BE2C (cell line): Measurements from ENCODE around the gene TPT1.

ENCODE experiments used
- DNase-seq: peaks from one replicate; pipeline ENCODE4 v3.0.0-alpha.2; 2020
- H3K27me3 ChIP-seq: fragments of 250-450 bp; sonication (Bioruptor Pico); 2 replicates; pipeline ENCODE4 v1.5.1; 2020; ENCODE audit warnings: mild to moderate bottlenecking
- H3K36me3 ChIP-seq: fragments of 250-450 bp; sonication (Bioruptor Pico); 2 replicates; pipeline ENCODE4 v1.5.1; 2020; ENCODE audit warnings: mild to moderate bottlenecking
- H3K4me1 ChIP-seq: fragments of 250-450 bp; sonication (Bioruptor Pico); 2 replicates; pipeline ENCODE4 v1.5.1; 2020
- H3K4me3 ChIP-seq: 2 replicates; pipeline ENCODE4 v1.5.1; 2011; ENCODE audit warnings: low read depth, low read length
- H3K9me3 ChIP-seq: fragments of 250-450 bp; sonication (Bioruptor Pico); 2 replicates; pipeline ENCODE4 v1.5.1; 2020
- CTCF ChIP-seq: IDR thresholded peaks from 2 replicates; pipeline ENCODE4 v1.5.1; 2012; ENCODE audit warnings: mild to moderate bottlenecking, low read depth, low read length

Gene TPT1

DNA sequence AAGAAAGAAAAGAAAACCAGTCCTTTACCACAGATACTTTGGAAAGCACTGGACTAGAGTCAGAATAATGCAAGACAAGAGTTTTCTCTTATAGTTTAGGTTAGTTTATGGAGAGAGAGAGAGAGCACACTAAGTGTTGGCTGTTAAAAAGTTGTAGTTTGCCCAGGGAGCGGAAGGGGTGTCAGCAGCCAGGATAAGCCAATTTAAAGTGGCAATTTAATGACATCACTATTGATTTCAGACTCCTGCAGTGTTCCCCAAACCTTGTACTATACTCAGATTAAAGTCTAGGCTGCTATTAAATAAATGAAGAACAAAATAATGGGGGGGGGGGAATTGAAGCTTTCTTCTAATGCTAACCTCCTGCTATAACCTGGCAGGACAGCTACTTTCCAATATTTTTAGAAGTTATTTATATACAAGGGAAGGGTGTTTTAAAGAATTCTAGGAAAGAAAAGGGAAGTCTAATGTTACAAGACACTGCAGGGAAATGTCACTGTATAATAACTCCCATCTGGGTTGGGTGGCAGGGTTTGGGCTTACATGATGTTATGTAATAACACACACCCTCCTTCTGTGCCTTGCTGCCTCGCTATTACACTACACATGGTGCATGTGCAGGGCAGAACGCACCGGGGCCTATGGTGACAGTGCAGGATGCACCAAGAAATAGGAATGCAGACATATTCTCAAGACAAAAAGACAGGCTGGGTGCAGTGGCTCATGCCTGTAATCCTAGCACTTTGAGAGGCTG, 19.9 kb downstream of the TPT1 start:
- H3K9me3 ChIP-seq: no peaks in the 10 kb centered on the region
- no peak overlapping the region for H3K4me3 ChIP-seq
- no peaks in the 10 kb centered on the region for H3K36me3 ChIP-seq
- H3K4me1 ChIP-seq: peaks cover 3% of the 10 kb centered on the region; the same call in 1 of the 2 replicates
- no peak for TF ChIP-seq CTCF
- H3K27me3 ChIP-seq: no peaks in the 10 kb centered on the region
- DNase-seq: no peak

- no peak for DNase-seq
- Histone ChIP-seq H3K4me3 (no peak overlapping the region), H3K4me1 (no peaks in the 10 kb centered on the region), H3K27me3 (no peaks in the 10 kb centered on the region), H3K36me3 (no peaks in the 10 kb centered on the region), H3K9me3 (no peaks in the 10 kb centered on the region)
- TF ChIP-seq CTCF: no peak
These were observed 24.0 kb downstream of the TPT1 start for GRCh38 chr13:45316996-45317395.

DNA sequence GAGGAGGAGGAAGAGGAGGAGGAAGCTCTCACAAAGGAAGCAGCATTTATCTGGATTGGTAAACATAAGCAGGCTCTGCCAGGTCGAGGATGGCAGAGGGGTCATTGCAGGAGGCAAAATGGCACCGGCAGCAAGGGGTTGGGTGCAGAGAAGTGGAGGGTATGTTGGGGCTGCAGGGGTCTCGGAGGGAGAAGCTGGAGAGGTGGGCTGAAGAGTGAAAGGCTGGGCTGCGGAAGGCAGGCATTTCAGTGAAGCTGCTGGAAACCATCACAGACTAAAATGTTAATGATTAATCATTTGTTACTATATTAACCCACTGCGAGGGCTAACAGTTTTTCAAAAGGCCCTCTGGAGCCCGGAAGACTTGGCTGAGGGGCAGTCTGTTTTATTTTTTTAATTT, 24.6 kb downstream of the TPT1 start:
- no peak overlapping the region for H3K4me3 ChIP-seq
- no peaks in the 10 kb centered on the region for H3K36me3 ChIP-seq
- H3K9me3 ChIP-seq: no peaks in the 10 kb centered on the region
- no peak for TF ChIP-seq CTCF
- no peak for DNase-seq
- no peaks in the 10 kb centered on the region for H3K4me1 ChIP-seq
- no peaks in the 10 kb centered on the region for H3K27me3 ChIP-seq

- Histone ChIP-seq H3K4me3 (no peak overlapping the region), H3K4me1 (no peaks in the 10 kb centered on the region), H3K9me3 (no peaks in the 10 kb centered on the region), H3K36me3 (no peaks in the 10 kb centered on the region), H3K27me3 (no peaks in the 10 kb centered on the region)
- TF ChIP-seq CTCF: no peak
- no peak for DNase-seq
These were observed 25.3 kb downstream of the TPT1 start for GRCh38 chr13:45315520-45316167.

DNA sequence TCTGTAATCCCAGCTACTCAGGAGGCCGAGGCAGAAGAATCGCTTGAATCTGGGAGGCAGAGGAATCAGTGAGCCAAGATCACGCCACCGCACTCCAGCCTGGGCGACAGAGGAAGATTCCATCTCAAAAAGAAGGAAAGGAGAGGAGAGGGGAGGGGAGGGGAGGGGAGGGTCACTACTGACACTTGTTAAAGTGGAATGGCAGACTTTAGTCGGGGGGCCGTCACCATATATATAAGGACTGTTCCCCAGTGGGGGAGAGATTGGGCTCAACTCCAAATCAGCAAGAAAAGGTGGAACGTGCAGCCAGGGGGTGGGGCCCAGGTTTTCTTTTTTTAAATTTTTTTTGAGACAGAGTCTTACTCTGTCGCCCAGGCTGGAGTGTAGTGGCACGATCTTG, 26.2 kb downstream of the TPT1 start:
- no peaks in the 10 kb centered on the region for H3K4me1 ChIP-seq
- H3K36me3 ChIP-seq: no peaks in the 10 kb centered on the region

More for the DNA sequence above, 26.2 kb downstream of the TPT1 start:
- Histone ChIP-seq H3K4me3 (no peak overlapping the region), H3K27me3 (no peaks in the 10 kb centered on the region), H3K9me3 (no peaks in the 10 kb centered on the region)
- no peak for DNase-seq
- TF ChIP-seq CTCF: no peak
